ENCODE data around the gene MYBPH.

- TF ChIP-seq, protein P1, sequence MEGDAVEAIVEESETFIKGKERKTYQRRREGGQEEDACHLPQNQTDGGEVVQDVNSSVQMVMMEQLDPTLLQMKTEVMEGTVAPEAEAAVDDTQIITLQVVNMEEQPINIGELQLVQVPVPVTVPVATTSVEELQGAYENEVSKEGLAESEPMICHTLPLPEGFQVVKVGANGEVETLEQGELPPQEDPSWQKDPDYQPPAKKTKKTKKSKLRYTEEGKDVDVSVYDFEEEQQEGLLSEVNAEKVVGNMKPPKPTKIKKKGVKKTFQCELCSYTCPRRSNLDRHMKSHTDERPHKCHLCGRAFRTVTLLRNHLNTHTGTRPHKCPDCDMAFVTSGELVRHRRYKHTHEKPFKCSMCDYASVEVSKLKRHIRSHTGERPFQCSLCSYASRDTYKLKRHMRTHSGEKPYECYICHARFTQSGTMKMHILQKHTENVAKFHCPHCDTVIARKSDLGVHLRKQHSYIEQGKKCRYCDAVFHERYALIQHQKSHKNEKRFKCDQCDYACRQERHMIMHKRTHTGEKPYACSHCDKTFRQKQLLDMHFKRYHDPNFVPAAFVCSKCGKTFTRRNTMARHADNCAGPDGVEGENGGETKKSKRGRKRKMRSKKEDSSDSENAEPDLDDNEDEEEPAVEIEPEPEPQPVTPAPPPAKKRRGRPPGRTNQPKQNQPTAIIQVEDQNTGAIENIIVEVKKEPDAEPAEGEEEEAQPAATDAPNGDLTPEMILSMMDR (IDR thresholded peaks at IDR 0.05): no peak
- no peak for TF ChIP-seq POLR2A (IDR thresholded peaks at IDR 0.05; ENCODE audit: low read depth)
Measured at GRCh38 chr1:203150511-203151297, 24.9 kb downstream of the MYBPH start.
